GDM1 (cell line): Measurements from ENCODE around the gene CTIF.

ENCODE experiments used
- DNase-seq: peaks from one replicate; lab custom pipeline; 2025; lab: John Stamatoyannopoulos, UW

Gene CTIF

GRCh38 chr18:48776156-48776555 lies 237.3 kb downstream of the CTIF start:
- DNase-seq = no peak

- DNase-seq = no peak
These were observed 237.8 kb downstream of the CTIF start for GRCh38 chr18:48776641-48777025.

- peak; percentile 33 for DNase-seq
These were observed 238.4 kb downstream of the CTIF start for GRCh38 chr18:48777026-48777743.

GRCh38 chr18:48777744-48778116 lies 238.9 kb downstream of the CTIF start:
- no peak for DNase-seq

GRCh38 chr18:48778344-48779011 lies 239.6 kb downstream of the CTIF start:
- no peak for DNase-seq

- DNase-seq = no peak
These were observed 240.6 kb downstream of the CTIF start for GRCh38 chr18:48779462-48779861.

- no peak for DNase-seq
These were observed 241.5 kb downstream of the CTIF start for GRCh38 chr18:48780201-48780912.

- DNase-seq = no peak
These were observed 242.0 kb downstream of the CTIF start for GRCh38 chr18:48780913-48781162.

- peak; percentile 51 for DNase-seq
These were observed 242.5 kb downstream of the CTIF start for GRCh38 chr18:48781163-48781987.

- no peak for DNase-seq
These were observed 243.1 kb downstream of the CTIF start for GRCh38 chr18:48781988-48782363.

GRCh38 chr18:48782381-48782861 lies 243.6 kb downstream of the CTIF start:
- no peak for DNase-seq

GRCh38 chr18:48783616-48784520 lies 245.0 kb downstream of the CTIF start:
- no peak for DNase-seq

- DNase-seq = no peak
These were observed 245.8 kb downstream of the CTIF start for GRCh38 chr18:48784656-48785055.

- no peak for DNase-seq
These were observed 246.3 kb downstream of the CTIF start for GRCh38 chr18:48785091-48785614.

- DNase-seq = no peak
These were observed 247.1 kb downstream of the CTIF start for GRCh38 chr18:48785736-48786454.

GRCh38 chr18:48786455-48787202 lies 247.8 kb downstream of the CTIF start:
- DNase-seq = no peak

- no peak for DNase-seq
These were observed 248.6 kb downstream of the CTIF start for GRCh38 chr18:48787203-48788151.

GRCh38 chr18:48788373-48788772 lies 249.5 kb downstream of the CTIF start:
- no peak for DNase-seq
